HUES64 (cell line): ENCODE measurements around the gene ACADM. TPM values are rescaled to one million over a fixed set of nuclear protein-coding genes. Genes with fewer than 3 reads are reported as not detected.
"Not testable (repeated sequence)": the region's sequence is repeated elsewhere in the genome, so short reads cannot be mapped to it uniquely, and the experiment has no call there.

Experiments used
- H3K27ac ChIP-seq: 2 replicates; pipeline ENCODE4 v1.7.0; 2013; ENCODE audit warnings: low read depth, low read length, inconsistent platforms
- H3K27me3 ChIP-seq: 2 replicates; pipeline ENCODE4 v1.6.1; 2013; ENCODE audit warnings: mild to moderate bottlenecking, low read length; ENCODE audit not compliant: insufficient read depth
- H3K36me3 ChIP-seq: 2 replicates; pipeline ENCODE4 v1.6.1; 2013; ENCODE audit warnings: mild to moderate bottlenecking, low read length; ENCODE audit not compliant: insufficient read depth
- H3K4me1 ChIP-seq: 2 replicates; pipeline ENCODE4 v1.6.1; 2013; ENCODE audit warnings: mild to moderate bottlenecking, low read length, moderate library complexity; ENCODE audit not compliant: insufficient read depth
- H3K4me3 ChIP-seq: 2 replicates; pipeline ENCODE4 v1.5.1; 2013; ENCODE audit warnings: mild to moderate bottlenecking, low read length, moderate library complexity
- H3K9ac ChIP-seq: 2 replicates; pipeline ENCODE4 v1.6.1; 2013; ENCODE audit warnings: mild to moderate bottlenecking, low read depth, low read length
- H3K9me3 ChIP-seq: 2 replicates; pipeline ENCODE4 v1.6.1; 2013; ENCODE audit warnings: low read depth, low read length; ENCODE audit not compliant: insufficient read depth
- WGBS: fragments of 150-250, 120-280 bp; methylation state at CpG from one replicate; pipeline ENCODE4 v1.1.7; 2013; ENCODE audit warnings: missing lambda C conversion rate; 5-methylcytosine and 5-hydroxymethylcytosine counted together
- polyA plus RNA-seq, 2 experiments: library from polyadenylated mRNA; stranded (reverse); fragments of 50-300 nt; gene quantifications; one replicate each; pipeline ENCODE4 v1.2.3, GENCODE V29; 2013

Gene ACADM
- polyA plus RNA-seq (2013, experiment 1 of 2), result 42.2 TPM
- polyA plus RNA-seq (2013, experiment 2 of 2), result 41.9 TPM

DNA sequence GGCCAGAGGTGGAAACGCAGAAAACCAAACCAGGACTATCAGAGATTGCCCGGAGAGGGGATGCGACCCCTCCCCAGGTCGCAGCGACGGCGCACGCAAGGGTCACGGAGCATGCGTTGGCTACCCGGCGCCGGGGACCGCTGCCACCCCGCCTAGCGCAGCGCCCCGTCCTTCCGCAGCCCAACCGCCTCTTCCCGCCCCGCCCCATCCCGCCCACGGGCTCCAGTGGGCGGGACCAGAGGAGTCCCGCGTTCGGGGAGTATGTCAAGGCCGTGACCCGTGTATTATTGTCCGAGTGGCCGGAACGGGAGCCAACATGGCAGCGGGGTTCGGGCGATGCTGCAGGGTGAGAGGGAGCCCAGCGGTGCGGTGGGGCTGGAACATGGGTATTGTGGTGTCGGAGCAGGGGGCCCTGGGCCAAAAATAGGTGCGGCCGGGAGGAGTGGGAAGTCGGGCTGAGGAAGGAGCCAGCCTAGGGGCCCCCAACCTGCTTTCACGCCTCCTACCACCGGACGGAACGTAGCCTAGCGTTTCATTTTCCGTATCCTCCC lies at the start of gene ACADM:
Gene ACADM (plus strand): TSS at position 238 of the 551 bp plus-strand sequence. CDS start 79 bp downstream, at position 317.
- Histone ChIP-seq H3K4me3 (peak within 1 kb of the TSS; percentile 97), H3K27me3 (no peaks in the 10 kb centered on the region), H3K9ac (peak within 1 kb of the TSS; percentile 81), H3K4me1 (peaks cover 23% of the 10 kb centered on the region), H3K9me3 (0 out of 2 replicates have a peak, but pooled peaks cover 5% of the 10 kb centered on the region), H3K27ac (peak within 1 kb of the TSS; percentile 96), H3K36me3 (no peaks in the 10 kb centered on the region)
- WGBS, result under 1% methylated on average over 48 of the region's 48 CpGs

DNA sequence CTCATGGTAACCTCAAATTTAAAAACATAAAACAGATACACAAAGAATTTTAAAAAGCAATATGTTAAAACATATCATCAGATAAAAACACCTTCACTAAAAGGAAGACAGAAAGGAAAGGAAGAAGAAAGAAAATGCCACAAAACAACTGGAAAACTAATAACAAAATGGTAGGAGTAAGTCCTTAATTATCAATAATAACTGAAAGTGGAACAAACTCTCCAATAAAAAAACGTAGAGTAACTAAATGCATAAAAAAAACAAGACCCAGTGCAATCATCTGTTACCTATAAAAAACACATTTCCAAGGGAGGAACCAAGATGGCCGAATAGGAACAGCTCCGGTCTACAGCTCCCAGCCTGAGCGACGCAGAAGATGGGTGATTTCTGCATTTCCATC lies 47.1 kb upstream of the ACADM start:
- Histone ChIP-seq H3K9me3 (no peaks in the 10 kb centered on the region), H3K36me3 (no peaks in the 10 kb centered on the region), H3K27ac (no peak overlapping the region), H3K4me1 (peaks cover 7% of the 10 kb centered on the region), H3K9ac (no peak overlapping the region), H3K27me3 (no peaks in the 10 kb centered on the region), H3K4me3 (peak overlapping the region; percentile 47)
- WGBS, result 34% methylated on average over 4 of the region's 5 CpGs

DNA sequence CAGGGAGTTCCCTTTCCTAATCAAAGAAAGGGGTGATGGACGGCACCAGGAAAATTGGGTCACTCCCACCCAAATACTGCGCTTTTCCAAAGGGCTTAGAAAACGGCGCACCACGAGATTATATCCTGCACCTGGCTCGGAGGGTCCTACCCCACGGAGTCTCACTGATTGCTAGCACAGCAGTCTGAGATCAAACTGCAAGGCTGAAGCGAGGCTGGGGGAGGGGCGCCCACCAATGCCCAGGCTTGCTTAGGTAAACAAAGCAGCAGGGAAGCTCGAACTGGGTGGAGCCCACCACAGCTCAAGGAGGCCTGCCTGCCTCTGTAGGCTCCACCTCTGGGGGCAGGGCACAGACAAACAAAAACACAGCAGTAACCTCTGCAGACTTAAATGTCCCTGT lies 46.5 kb upstream of the ACADM start:
- not testable (repeated sequence) for H3K27me3 ChIP-seq, H3K4me1 ChIP-seq, H3K9me3 ChIP-seq, H3K27ac ChIP-seq, H3K36me3 ChIP-seq, H3K9ac ChIP-seq
- H3K4me3 ChIP-seq, result peak overlapping the region; percentile 47
- WGBS, result 28% methylated on average over 10 of the region's 10 CpGs

DNA sequence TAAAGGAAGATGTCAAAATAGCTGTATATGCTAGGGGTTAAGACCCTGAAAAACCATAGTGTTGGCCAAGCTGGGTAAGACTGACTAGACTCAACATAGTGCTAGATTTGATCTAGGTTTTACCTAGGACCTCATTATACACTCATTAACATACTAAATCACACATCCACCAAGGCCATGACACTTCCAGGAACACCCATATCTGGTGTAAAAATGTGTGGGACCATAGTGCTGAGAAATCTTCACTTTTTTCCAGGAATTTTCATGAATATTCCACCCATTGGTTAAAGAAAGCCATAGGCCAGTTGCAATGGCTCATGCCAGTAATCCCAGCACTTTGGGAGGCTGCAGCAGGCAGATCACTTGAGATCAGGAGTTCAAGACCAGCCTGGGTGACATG lies 34.0 kb upstream of the ACADM start:
- no peak overlapping the region for H3K27ac ChIP-seq
- H3K4me3 ChIP-seq, result no peak overlapping the region
- no peaks in the 10 kb centered on the region for H3K9me3 ChIP-seq
- H3K9ac ChIP-seq, result no peak overlapping the region
- H3K27me3 ChIP-seq, result no peaks in the 10 kb centered on the region
- H3K36me3 ChIP-seq, result no peaks in the 10 kb centered on the region
- no peaks in the 10 kb centered on the region for H3K4me1 ChIP-seq

DNA sequence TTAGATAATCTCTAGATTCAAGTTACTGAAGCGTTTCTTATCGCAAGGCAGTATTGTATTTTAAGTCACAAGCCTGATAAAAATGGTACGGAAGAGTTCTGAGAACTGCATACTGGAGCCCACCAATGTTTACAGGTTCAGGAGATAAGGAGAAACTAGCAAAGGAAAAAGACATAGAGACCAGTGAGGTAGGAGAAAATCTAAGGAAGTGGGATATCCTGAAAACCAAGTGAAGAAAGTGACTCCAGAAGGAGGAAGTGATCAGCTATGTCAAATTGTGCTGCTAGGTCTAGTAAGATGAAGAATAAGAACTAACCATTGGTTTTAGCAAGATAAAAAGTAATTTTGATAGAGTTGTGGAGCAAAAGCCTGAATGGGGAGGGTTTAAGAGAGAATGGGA lies 31.0 kb upstream of the ACADM start:
- no peaks in the 10 kb centered on the region for H3K36me3 ChIP-seq
- H3K27me3 ChIP-seq, result no peaks in the 10 kb centered on the region
- H3K4me3 ChIP-seq, result no peak overlapping the region
- no peak overlapping the region for H3K9ac ChIP-seq
- H3K4me1 ChIP-seq, result no peaks in the 10 kb centered on the region
- WGBS, result 63% methylated on average over 3 of the region's 3 CpGs
- no peak overlapping the region for H3K27ac ChIP-seq
- H3K9me3 ChIP-seq, result no peaks in the 10 kb centered on the region

DNA sequence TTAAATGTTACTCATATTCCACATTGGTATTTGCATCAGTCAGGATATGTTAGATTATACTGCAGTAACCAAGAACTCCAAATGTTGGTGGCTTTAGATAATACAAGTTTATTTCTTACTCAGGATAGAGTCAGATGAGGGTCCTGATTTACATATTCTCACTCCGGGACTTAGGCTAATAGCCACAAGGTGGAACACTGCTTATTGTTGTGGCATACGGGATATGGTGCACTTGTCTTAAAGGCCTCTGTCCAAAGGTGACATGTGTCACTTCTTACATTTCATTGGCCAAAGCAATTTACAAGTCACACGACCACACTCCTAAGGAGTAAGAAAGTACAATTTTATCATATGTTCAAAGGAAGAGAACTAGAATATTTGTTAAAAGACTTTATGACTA lies 28.5 kb upstream of the ACADM start:
- Histone ChIP-seq H3K9ac (no peak overlapping the region), H3K4me1 (no peaks in the 10 kb centered on the region), H3K27me3 (no peaks in the 10 kb centered on the region), H3K4me3 (no peak overlapping the region), H3K27ac (no peak overlapping the region), H3K9me3 (no peaks in the 10 kb centered on the region), H3K36me3 (no peaks in the 10 kb centered on the region)
- WGBS, result 90% methylated on average over 2 of the region's 3 CpGs

DNA sequence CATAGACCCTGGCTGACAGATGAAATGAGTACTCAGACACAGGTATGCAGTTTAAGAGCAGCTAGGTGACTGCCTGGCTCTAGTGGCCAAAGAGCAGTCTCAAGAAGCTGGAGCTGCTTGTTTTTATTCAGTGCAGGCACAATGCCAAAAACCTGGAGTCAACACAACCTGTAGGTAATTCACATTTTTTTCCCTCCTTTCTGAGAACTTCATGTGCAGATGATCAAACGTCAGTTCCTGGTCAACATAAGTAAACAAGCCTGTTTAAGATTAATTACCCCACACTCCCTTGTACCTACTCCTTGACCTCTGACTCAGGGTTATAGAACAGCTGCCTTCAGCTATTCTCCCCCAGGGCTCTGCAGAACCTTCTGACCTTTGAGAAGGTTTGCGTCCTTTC lies 17.3 kb upstream of the ACADM start:
- Histone ChIP-seq H3K4me1 (no peaks in the 10 kb centered on the region), H3K27ac (no peak overlapping the region), H3K9ac (no peak overlapping the region), H3K27me3 (no peaks in the 10 kb centered on the region), H3K4me3 (no peak overlapping the region), H3K36me3 (no peaks in the 10 kb centered on the region), H3K9me3 (no peaks in the 10 kb centered on the region)
- 92% methylated on average over 2 of the region's 2 CpGs for WGBS

DNA sequence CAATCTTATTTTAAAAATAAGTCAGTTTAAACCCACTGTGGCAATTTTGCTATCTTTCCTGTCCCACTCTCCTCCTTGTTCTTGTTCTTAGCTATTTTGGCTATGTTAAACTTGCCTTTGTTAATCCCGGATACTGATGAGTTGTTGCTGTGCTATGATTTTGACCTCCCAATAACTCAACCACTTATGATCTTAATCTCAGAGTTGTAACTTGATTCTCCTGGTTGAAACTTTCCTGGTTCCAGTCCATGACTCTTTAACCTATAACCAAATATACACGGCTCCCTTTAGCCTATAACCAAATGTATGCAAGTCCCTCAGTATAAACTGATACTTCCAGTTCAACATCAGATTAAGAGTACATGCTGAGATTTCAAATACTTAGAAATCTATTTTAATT lies 15.6 kb upstream of the ACADM start:
- WGBS, result 100% methylated on average over 2 of the region's 2 CpGs

DNA sequence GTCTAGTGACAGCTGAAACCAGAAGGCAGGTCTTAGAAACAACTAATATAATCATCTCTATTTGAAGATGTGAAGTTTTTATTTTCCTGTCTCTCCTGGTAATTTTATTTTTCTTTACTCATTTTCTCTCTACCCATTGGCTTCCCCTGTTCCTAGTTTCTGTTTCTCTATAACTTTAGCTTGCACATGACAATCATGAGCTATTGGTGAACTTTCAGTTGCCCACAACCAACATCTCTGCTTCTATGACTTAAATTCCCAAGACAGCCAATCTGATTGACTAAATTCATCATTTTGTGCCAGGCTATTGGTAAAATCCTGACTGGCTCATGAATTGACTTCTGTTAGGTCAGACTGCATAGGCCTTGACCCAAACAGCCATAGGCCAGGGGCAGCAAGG lies 13.7 kb upstream of the ACADM start:
- H3K4me3 ChIP-seq, result no peak overlapping the region
- no peaks in the 10 kb centered on the region for H3K9me3 ChIP-seq
- no peaks in the 10 kb centered on the region for H3K27me3 ChIP-seq
- H3K27ac ChIP-seq, result no peak overlapping the region
- no peak overlapping the region for H3K9ac ChIP-seq
- H3K4me1 ChIP-seq, result no peaks in the 10 kb centered on the region
- no peaks in the 10 kb centered on the region for H3K36me3 ChIP-seq

More for the DNA sequence above, 15.6 kb upstream of the ACADM start:
- no peaks in the 10 kb centered on the region for H3K4me1 ChIP-seq
- no peak overlapping the region for H3K9ac ChIP-seq
- H3K36me3 ChIP-seq, result no peaks in the 10 kb centered on the region
- H3K27me3 ChIP-seq, result no peaks in the 10 kb centered on the region
- no peak overlapping the region for H3K27ac ChIP-seq
- H3K9me3 ChIP-seq, result no peaks in the 10 kb centered on the region
- H3K4me3 ChIP-seq, result no peak overlapping the region

DNA sequence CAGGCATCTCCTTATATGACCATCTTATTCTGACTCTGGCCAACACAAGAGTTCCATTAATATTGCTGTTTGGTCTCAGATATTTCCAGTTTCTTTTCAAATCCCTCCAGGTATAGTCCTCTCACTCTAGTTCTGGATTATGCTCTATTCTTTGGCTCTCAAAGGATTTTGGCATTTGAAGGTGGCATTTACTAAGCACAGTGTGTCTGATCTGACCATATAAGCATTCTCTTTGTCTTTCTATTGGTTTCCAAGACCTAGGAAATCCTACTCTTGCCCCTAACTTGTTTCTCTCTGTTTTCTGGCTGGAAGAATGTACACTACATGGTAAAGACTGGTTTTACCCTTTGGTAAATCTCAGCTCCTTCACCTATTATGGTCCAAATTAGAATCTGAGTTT lies 12.7 kb upstream of the ACADM start:
- Histone ChIP-seq H3K27ac (no peak overlapping the region), H3K9ac (no peak overlapping the region), H3K9me3 (no peaks in the 10 kb centered on the region), H3K4me3 (no peak overlapping the region), H3K4me1 (no peaks in the 10 kb centered on the region), H3K36me3 (no peaks in the 10 kb centered on the region), H3K27me3 (no peaks in the 10 kb centered on the region)

DNA sequence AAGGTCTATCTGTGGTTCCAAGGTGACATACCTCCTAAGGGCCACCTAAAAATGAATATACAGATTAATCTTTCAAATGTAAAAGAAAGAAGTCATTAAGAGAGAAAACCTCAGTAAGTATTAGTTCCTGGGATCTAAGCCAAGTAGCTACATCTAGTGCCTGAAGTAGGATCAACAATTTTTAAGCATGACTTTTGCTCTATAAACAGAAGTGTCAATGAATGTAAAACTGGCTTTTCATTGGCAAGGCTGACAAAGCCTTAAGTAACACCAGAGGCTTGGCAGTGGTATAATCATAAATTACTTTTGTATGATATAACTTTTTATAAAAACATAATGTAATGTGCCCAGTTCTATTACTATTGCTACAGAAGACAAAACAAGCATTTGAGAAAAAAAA lies 12.2 kb upstream of the ACADM start:
- no peak overlapping the region for H3K9ac ChIP-seq
- H3K4me3 ChIP-seq, result no peak overlapping the region
- no peak overlapping the region for H3K27ac ChIP-seq
- H3K9me3 ChIP-seq, result no peaks in the 10 kb centered on the region
- no peaks in the 10 kb centered on the region for H3K27me3 ChIP-seq
- H3K4me1 ChIP-seq, result no peaks in the 10 kb centered on the region
- no peaks in the 10 kb centered on the region for H3K36me3 ChIP-seq

DNA sequence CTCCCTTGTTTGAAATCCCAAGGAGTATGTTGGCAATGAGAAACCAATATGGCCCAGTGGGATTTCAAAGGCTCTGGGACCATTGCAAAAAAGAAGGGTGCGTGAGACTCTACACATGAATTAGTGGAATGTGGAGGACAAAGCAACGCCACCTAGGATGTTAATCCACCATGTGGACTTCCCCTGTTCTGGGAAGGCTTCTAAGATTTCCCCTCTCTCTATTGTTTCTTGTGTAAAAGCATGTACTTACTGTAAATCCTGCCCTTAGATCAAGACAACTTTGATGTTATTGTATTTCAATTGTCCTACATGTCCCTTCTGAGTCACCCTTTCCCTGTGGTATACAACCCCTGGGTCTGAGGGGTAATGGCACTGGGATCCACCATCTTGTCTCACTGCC lies 4.7 kb upstream of the ACADM start:
- H3K27me3 ChIP-seq, result no peaks in the 10 kb centered on the region
- no peak overlapping the region for H3K4me3 ChIP-seq
- 0 out of 2 replicates have a peak, but pooled peaks cover 5% of the 10 kb centered on the region for H3K9me3 ChIP-seq
- H3K4me1 ChIP-seq, result peaks cover 16% of the 10 kb centered on the region; the same call in 1 of the 2 replicates
- peak overlapping the region; percentile 6; the same call in 1 of the 2 replicates for H3K27ac ChIP-seq
- H3K9ac ChIP-seq, result no peak overlapping the region
- WGBS, result 72% methylated on average over 2 of the region's 2 CpGs
- H3K36me3 ChIP-seq, result no peaks in the 10 kb centered on the region
